Measurements from ENCODE around the gene CTSH. TPM values are rescaled to one million over a fixed set of nuclear protein-coding genes. Genes with fewer than 3 reads are reported as not detected.

The CTSH gene
- total RNA-seq, 4 donors from 2014 or later, result 8.6 to 70.2 (median 41.0) TPM

GRCh38 chr15:78925076-78925624, 19.7 kb downstream of the CTSH start:
- H3K36me3 ChIP-seq, result peaks cover 0 to 23% (median 0%) of the 10 kb centered on the region in 4 donors
- 89% methylated on average over 9 of the region's 10 CpGs; no CpG with 5 or more reads in 1 of the 2 donors for WGBS, 2 donors (ENCODE audit: low coverage in 1 of 2)
- H3K4me1 ChIP-seq, result no peaks in the 10 kb centered on the region
- no peaks in the 10 kb centered on the region for H3K27me3 ChIP-seq
- H3K27ac ChIP-seq, result no peak overlapping the region
- no peak overlapping the region for H3K4me3 ChIP-seq
- DNase-seq, result no peak
- in situ Hi-C loops (cut with MboI; ENCODE audit: low pct_ligation_motif_present in 1 of 4, low pct_unique_long_range_greater_than_20kb in 1 of 4, low sequenced_read_pairs in 3 of 4), result no loop called here
- H3K9me3 ChIP-seq, result no peaks in the 10 kb centered on the region
- intact Hi-C loops (cut with DNase I; ENCODE audit: low total_unique reads), result no loop called here
- TF ChIP-seq POLR2A (IDR thresholded peaks at IDR 0.05), result no peak
- no peak for TF ChIP-seq POLR2AphosphoS5 (IDR thresholded peaks at IDR 0.05)
- TF ChIP-seq, protein P1, sequence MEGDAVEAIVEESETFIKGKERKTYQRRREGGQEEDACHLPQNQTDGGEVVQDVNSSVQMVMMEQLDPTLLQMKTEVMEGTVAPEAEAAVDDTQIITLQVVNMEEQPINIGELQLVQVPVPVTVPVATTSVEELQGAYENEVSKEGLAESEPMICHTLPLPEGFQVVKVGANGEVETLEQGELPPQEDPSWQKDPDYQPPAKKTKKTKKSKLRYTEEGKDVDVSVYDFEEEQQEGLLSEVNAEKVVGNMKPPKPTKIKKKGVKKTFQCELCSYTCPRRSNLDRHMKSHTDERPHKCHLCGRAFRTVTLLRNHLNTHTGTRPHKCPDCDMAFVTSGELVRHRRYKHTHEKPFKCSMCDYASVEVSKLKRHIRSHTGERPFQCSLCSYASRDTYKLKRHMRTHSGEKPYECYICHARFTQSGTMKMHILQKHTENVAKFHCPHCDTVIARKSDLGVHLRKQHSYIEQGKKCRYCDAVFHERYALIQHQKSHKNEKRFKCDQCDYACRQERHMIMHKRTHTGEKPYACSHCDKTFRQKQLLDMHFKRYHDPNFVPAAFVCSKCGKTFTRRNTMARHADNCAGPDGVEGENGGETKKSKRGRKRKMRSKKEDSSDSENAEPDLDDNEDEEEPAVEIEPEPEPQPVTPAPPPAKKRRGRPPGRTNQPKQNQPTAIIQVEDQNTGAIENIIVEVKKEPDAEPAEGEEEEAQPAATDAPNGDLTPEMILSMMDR (IDR thresholded peaks at IDR 0.05), result no peak

DNA sequence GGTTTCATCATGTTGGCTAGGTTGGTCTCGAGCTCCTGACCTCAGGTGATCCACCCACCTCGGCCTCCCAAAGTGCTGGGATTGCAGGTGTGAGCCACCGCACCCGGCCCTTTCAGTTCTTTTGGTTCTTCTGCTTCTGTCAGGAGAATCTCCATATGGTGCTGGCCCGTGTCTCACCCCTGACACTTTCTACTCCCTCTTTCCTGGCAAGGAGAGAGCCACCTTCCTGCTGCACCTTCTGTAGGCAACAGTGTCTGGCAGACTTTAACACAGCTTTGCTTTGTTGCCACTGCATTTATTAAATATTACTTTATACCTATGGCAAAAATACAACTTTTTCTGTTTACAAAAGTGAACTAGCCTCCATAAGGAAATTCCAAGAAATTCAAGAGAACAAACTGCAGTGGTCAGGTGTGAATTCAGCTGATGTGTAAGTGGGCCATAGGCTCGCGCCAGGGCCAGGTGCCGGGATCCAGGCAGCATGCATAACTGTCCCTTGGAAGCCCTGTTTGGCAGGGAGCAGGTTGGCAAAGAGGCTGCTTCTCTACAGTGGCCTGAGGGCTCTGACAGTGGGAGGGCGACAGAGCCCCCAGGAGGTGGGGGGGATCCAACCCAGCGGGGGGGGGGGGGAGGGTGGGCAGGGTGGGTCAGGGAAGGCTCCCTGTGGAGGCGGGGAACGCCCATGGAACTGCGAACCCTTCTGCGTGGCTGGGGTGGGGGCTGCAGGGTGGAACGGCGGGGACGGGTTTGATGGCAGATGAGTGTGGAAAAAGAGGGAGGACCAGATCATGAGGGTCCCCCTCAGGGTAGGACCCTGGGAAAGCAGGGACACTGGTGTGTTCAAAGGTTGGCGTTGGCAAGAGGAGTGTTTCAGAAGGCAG, 21.1 kb downstream of the CTSH start:
- H3K27me3 ChIP-seq, result no peaks in the 10 kb centered on the region
- H3K4me3 ChIP-seq, result no peak overlapping the region
- TF ChIP-seq EP300 (IDR thresholded peaks at IDR 0.05; ENCODE audit: low read depth) (no peak), POLR2AphosphoS5 (IDR thresholded peaks at IDR 0.05) (no peak), POLR2A (IDR thresholded peaks at IDR 0.05) (no peak)
- TF ChIP-seq, protein P1 (IDR thresholded peaks at IDR 0.05), result no peak
- peaks cover 0 to 23% (median 2%) of the 10 kb centered on the region in 4 donors for H3K36me3 ChIP-seq
- intact Hi-C loops (cut with DNase I; ENCODE audit: low total_unique reads) (no loop called here), in situ Hi-C loops (cut with MboI; ENCODE audit: low pct_ligation_motif_present in 1 of 4, low pct_unique_long_range_greater_than_20kb in 1 of 4, low sequenced_read_pairs in 3 of 4) (loop anchor here in 3 of 4 donors (25.0 kb wide), 1 partner anchor 264 kb away; no protein-coding TSS in a partner anchor)
- H3K4me1 ChIP-seq, result no peaks in the 10 kb centered on the region
- no peaks in the 10 kb centered on the region for H3K9me3 ChIP-seq
- 90 to 92% methylated on average over 9 to 18 of the region's 18 CpGs for WGBS, 2 donors (ENCODE audit: low coverage in 1 of 2)
- H3K27ac ChIP-seq, result no peak overlapping the region
- no peak for DNase-seq

DNA sequence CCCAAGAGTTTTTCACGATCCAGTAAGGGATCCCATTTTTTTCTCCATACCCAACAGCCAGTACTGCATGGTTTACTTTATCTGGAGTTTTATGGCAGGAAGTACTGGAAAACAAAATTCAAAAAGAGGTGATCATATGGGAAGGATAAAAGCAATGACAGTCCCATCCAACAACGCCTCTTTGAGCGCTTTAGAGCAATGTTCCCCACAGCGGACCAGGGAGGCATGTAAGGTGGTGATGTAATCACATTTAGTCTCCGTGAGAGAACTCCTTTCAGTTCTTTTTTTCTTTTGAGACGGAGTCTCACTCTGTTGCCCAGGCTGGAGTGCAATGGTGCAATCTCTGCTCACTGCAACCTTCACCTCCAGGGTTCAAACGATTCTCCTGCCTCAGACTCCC, 21.8 kb downstream of the CTSH start:
- H3K9me3 ChIP-seq, result no peaks in the 10 kb centered on the region
- no peak for TF ChIP-seq POLR2A (IDR thresholded peaks at IDR 0.05)
- TF ChIP-seq, protein P1 (IDR thresholded peaks at IDR 0.05), result no peak
- TF ChIP-seq POLR2AphosphoS5 (IDR thresholded peaks at IDR 0.05), result no peak
- TF ChIP-seq EP300 (IDR thresholded peaks at IDR 0.05; ENCODE audit: low read depth), result no peak
- WGBS, 2 donors (ENCODE audit: low coverage in 1 of 2), result 66 to 77% methylated on average over 6 to 7 of the region's 7 CpGs
- in situ Hi-C loops (cut with MboI; ENCODE audit: low pct_ligation_motif_present in 1 of 4, low pct_unique_long_range_greater_than_20kb in 1 of 4, low sequenced_read_pairs in 3 of 4), result loop anchor here in 3 of 4 donors (25.0 kb wide), 1 partner anchor 264 kb away; no protein-coding TSS in a partner anchor
- no peak for DNase-seq
- peaks cover 0 to 23% (median 2%) of the 10 kb centered on the region in 4 donors for H3K36me3 ChIP-seq
- H3K27me3 ChIP-seq, result no peaks in the 10 kb centered on the region
- no peak overlapping the region for H3K27ac ChIP-seq
- no peaks in the 10 kb centered on the region for H3K4me1 ChIP-seq
- intact Hi-C loops (cut with DNase I; ENCODE audit: low total_unique reads), result no loop called here
- H3K4me3 ChIP-seq, result no peak overlapping the region

DNA sequence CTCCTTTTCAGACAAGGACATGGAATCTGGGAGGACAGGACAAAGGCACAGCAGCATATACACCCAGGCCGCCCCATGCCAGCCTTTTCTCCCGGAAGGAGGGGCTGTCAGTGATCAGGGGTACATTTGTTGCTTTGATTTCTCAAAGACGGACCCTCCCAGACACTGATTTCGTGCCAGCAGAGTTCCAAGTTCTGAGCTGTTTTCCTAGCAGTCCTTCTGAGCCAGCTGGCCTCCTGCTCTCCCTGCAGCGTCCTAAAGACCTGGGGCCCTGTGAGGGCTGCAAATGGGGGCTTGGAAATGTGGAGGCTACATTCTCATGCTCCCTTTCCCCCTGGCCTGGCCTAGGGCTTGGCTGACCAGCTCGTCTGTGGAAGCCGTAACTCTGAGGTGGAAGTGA, 22.3 kb downstream of the CTSH start:
- intact Hi-C loops (cut with DNase I; ENCODE audit: low total_unique reads) (no loop called here), in situ Hi-C loops (cut with MboI; ENCODE audit: low pct_ligation_motif_present in 1 of 4, low pct_unique_long_range_greater_than_20kb in 1 of 4, low sequenced_read_pairs in 3 of 4) (loop anchor here in 3 of 4 donors (25.0 kb wide), 1 partner anchor 265 kb away; no protein-coding TSS in a partner anchor)
- Histone ChIP-seq H3K4me3 (no peak overlapping the region), H3K4me1 (peaks cover 0 to 3% (median under 1%) of the 10 kb centered on the region in 4 donors), H3K9me3 (no peaks in the 10 kb centered on the region), H3K36me3 (peaks cover 0 to 23% (median 2%) of the 10 kb centered on the region in 4 donors), H3K27me3 (no peaks in the 10 kb centered on the region), H3K27ac (no peak overlapping the region)
- DNase-seq, result no peak
- 84% methylated on average over 7 of the region's 7 CpGs; no CpG with 5 or more reads in 1 of the 2 donors for WGBS, 2 donors (ENCODE audit: low coverage in 1 of 2)
- TF ChIP-seq, protein P1 (IDR thresholded peaks at IDR 0.05), result no peak
- TF ChIP-seq POLR2A (IDR thresholded peaks at IDR 0.05) (no peak), POLR2AphosphoS5 (IDR thresholded peaks at IDR 0.05) (no peak), EP300 (IDR thresholded peaks at IDR 0.05; ENCODE audit: low read depth) (no peak)

Data from transverse colon (tissue), 4 donors.